ENCODE results near the gene CYP27A1.

- TF ChIP-seq CTCF (IDR thresholded peaks at IDR 0.05; ENCODE audit: insufficient read depth, low read length, poor library complexity, severe bottlenecking) (no peak), EZH2phosphoT487 (conservative IDR thresholded peaks at IDR 0.05; ENCODE audit: low read length) (no peak)
These were observed 23.7 kb downstream of the CYP27A1 start for GRCh38 chr2:218805627-218806026.
